SK-N-MC (cell line): ENCODE measurements around the gene BMP4.

Experiments used
- EZH2 ChIP-seq: fragments of 200-600 bp; sonication (generic); IDR thresholded peaks from one replicate; pipeline ENCODE4 v1.6.1; 2017; ENCODE audit warnings: antibody characterized with exemption
- POLR2AphosphoS5 ChIP-seq: IDR thresholded peaks from 2 replicates; pipeline ENCODE4 v1.6.1; 2012; ENCODE audit warnings: mild to moderate bottlenecking, low read depth, low read length, borderline replicate concordance

DNA sequence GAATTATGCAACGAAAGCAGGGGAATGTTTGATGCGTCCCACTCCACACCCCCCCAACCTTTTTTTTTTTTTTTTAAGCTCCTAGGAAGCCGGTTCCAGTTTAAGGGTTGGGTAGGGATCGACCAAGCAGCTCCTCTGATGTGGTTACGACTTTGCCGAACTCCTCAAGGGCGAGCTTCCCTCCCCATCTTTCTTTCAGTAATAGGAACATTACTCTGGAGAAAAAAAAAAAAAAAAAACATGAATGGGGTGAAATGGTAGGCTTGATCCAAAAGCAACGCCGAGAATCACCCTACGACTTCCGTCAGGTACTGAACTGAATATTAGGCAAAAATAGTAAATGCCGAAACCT, 9.6 kb downstream of the BMP4 start:
- no peak for TF ChIP-seq EZH2
- no peak for TF ChIP-seq POLR2AphosphoS5
